Stomach smooth muscle (tissue), 2 donors: ENCODE measurements around the gene RHEX.
"Not testable (repeated sequence)": the region's sequence is repeated elsewhere in the genome, so short reads cannot be mapped to it uniquely, and the experiment has no call there.

Experiments used
- H3K27ac ChIP-seq: one replicate; pipeline ENCODE4 v1.7.0; 2013; ENCODE audit warnings: mild to moderate bottlenecking, low read length, inconsistent platforms
- H3K27me3 ChIP-seq, 2 donors: one replicate each; pipeline ENCODE4 v1.7.0; 2013; ENCODE audit warnings: low read length in 2 of 2; ENCODE audit not compliant: insufficient read depth in 2 of 2, control insufficient read depth in 1 of 2
- H3K36me3 ChIP-seq, 2 donors: one replicate each; pipeline ENCODE4 v1.7.0; 2013; ENCODE audit warnings: low read length in 2 of 2; ENCODE audit not compliant: control insufficient read depth in 2 of 2, insufficient read depth in 2 of 2
- H3K4me1 ChIP-seq: one replicate; pipeline ENCODE4 v1.7.0; 2013; ENCODE audit warnings: low read length; ENCODE audit not compliant: control insufficient read depth, insufficient read depth
- H3K4me3 ChIP-seq, 2 donors: one replicate each; pipeline ENCODE4 v1.7.0; 2013; ENCODE audit warnings: low read length in 2 of 2
- H3K9ac ChIP-seq, 2 donors: one replicate each; pipeline ENCODE4 v1.7.0; 2013; ENCODE audit warnings: low read length in 2 of 2, mild to moderate bottlenecking in 1 of 2
- H3K9me3 ChIP-seq, 2 donors: one replicate each; pipeline ENCODE4 v1.7.0; 2013; ENCODE audit warnings: low read length in 2 of 2; ENCODE audit not compliant: control insufficient read depth in 2 of 2
- donor health status: healthy.
- donor health status: Pancreatic carcinoma.

The RHEX gene

GRCh38 chr1:206052919-206053610 is at the start of gene RHEX:
RHEX (plus strand) TSS chr1:206053173; CDS start chr1:206097829, 44,656 bp downstream.
- H3K4me3 ChIP-seq, H3K9me3 ChIP-seq, H3K36me3 ChIP-seq, H3K27me3 ChIP-seq, H3K27ac ChIP-seq, H3K4me1 ChIP-seq, H3K9ac ChIP-seq: not testable (repeated sequence)

- Histone ChIP-seq H3K9ac (no peak overlapping the region), H3K27ac (no peak overlapping the region), H3K4me1 (peaks cover 25% of the 10 kb centered on the region), H3K27me3 (no peaks in the 10 kb centered on the region), H3K4me3 (no peak overlapping the region), H3K36me3 (no peaks in the 10 kb centered on the region), H3K9me3 (no peaks in the 10 kb centered on the region)
Measured at GRCh38 chr1:206003854-206004800, 48.8 kb upstream of the RHEX start.

- no peak overlapping the region for H3K27ac ChIP-seq
- H3K4me3 ChIP-seq, result no peak overlapping the region
- no peaks in the 10 kb centered on the region for H3K9me3 ChIP-seq
- H3K27me3 ChIP-seq, result no peaks in the 10 kb centered on the region
- H3K9ac ChIP-seq, result no peak overlapping the region
- no peaks in the 10 kb centered on the region for H3K36me3 ChIP-seq
- H3K4me1 ChIP-seq, result peaks cover 25% of the 10 kb centered on the region
Measured at GRCh38 chr1:206004826-206005225, 48.1 kb upstream of the RHEX start.

GRCh38 chr1:206005234-206005633 is 47.7 kb upstream of the RHEX start:
- Histone ChIP-seq H3K4me3 (no peak overlapping the region), H3K9ac (no peak overlapping the region), H3K9me3 (no peaks in the 10 kb centered on the region), H3K4me1 (peaks cover 25% of the 10 kb centered on the region), H3K27ac (no peak overlapping the region), H3K27me3 (no peaks in the 10 kb centered on the region), H3K36me3 (no peaks in the 10 kb centered on the region)

GRCh38 chr1:206005778-206006180 is 47.2 kb upstream of the RHEX start:
- H3K27ac ChIP-seq, result no peak overlapping the region
- H3K9me3 ChIP-seq, result no peaks in the 10 kb centered on the region
- H3K36me3 ChIP-seq, result no peaks in the 10 kb centered on the region
- H3K9ac ChIP-seq, result no peak overlapping the region
- no peak overlapping the region for H3K4me3 ChIP-seq
- no peaks in the 10 kb centered on the region for H3K27me3 ChIP-seq
- H3K4me1 ChIP-seq, result peaks cover 24% of the 10 kb centered on the region

GRCh38 chr1:206006946-206007345 is 46.0 kb upstream of the RHEX start:
- Histone ChIP-seq H3K27me3 (no peaks in the 10 kb centered on the region), H3K4me3 (no peak overlapping the region)

GRCh38 chr1:206010060-206010459 is 42.9 kb upstream of the RHEX start:
- Histone ChIP-seq H3K4me3 (no peak overlapping the region), H3K9ac (no peak overlapping the region), H3K27ac (no peak overlapping the region), H3K9me3 (no peaks in the 10 kb centered on the region), H3K27me3 (no peaks in the 10 kb centered on the region), H3K36me3 (no peaks in the 10 kb centered on the region), H3K4me1 (no peaks in the 10 kb centered on the region)

More at GRCh38 chr1:206006946-206007345, 46.0 kb upstream of the RHEX start:
- Histone ChIP-seq H3K27ac (no peak overlapping the region), H3K9me3 (no peaks in the 10 kb centered on the region), H3K4me1 (peaks cover 18% of the 10 kb centered on the region), H3K36me3 (no peaks in the 10 kb centered on the region), H3K9ac (no peak overlapping the region)

GRCh38 chr1:206011057-206011456 is 41.9 kb upstream of the RHEX start:
- Histone ChIP-seq H3K4me3 (no peak overlapping the region), H3K9ac (no peak overlapping the region), H3K9me3 (no peaks in the 10 kb centered on the region), H3K36me3 (no peaks in the 10 kb centered on the region), H3K27ac (no peak overlapping the region), H3K4me1 (no peaks in the 10 kb centered on the region), H3K27me3 (no peaks in the 10 kb centered on the region)

- H3K27me3 ChIP-seq, result no peaks in the 10 kb centered on the region
- H3K9me3 ChIP-seq, result no peaks in the 10 kb centered on the region
- H3K4me3 ChIP-seq, result no peak overlapping the region
- H3K9ac ChIP-seq, result no peak overlapping the region
- H3K4me1 ChIP-seq, result no peaks in the 10 kb centered on the region
- no peak overlapping the region for H3K27ac ChIP-seq
- no peaks in the 10 kb centered on the region for H3K36me3 ChIP-seq
Measured at GRCh38 chr1:206012086-206012859, 40.7 kb upstream of the RHEX start.

GRCh38 chr1:206013026-206013795 is 39.8 kb upstream of the RHEX start:
- Histone ChIP-seq H3K4me1 (no peaks in the 10 kb centered on the region), H3K4me3 (no peak overlapping the region), H3K27ac (no peak overlapping the region), H3K9me3 (no peaks in the 10 kb centered on the region), H3K27me3 (no peaks in the 10 kb centered on the region), H3K36me3 (no peaks in the 10 kb centered on the region), H3K9ac (no peak overlapping the region)
